A673 (cell line): ENCODE data around the gene ANKRD10.

Source experiments
- EZH2 ChIP-seq: fragments of 200-600 bp; sonication (generic); IDR thresholded peaks from 2 replicates; pipeline ENCODE4 v1.6.1; 2017; ENCODE audit warnings: borderline replicate concordance, low read depth, mild to moderate bottlenecking, mixed read lengths, antibody characterized with exemption, low read length; ENCODE audit not compliant: poor library complexity, severe bottlenecking
- TF ChIP-seq, protein P1 (sequence below): fragments of 300-800, 200-600 bp; sonication (generic); conservative IDR thresholded peaks from 2 replicates; pipeline ENCODE4 v1.5.1; 2017; ENCODE audit warnings: low read depth, mild to moderate bottlenecking, antibody characterized with exemption, low read length, moderate library complexity, mixed read lengths

GRCh38 chr13:110924639-110924934 is 9.7 kb upstream of the ANKRD10 start:
- no peak for TF ChIP-seq EZH2
- TF ChIP-seq, protein P1, sequence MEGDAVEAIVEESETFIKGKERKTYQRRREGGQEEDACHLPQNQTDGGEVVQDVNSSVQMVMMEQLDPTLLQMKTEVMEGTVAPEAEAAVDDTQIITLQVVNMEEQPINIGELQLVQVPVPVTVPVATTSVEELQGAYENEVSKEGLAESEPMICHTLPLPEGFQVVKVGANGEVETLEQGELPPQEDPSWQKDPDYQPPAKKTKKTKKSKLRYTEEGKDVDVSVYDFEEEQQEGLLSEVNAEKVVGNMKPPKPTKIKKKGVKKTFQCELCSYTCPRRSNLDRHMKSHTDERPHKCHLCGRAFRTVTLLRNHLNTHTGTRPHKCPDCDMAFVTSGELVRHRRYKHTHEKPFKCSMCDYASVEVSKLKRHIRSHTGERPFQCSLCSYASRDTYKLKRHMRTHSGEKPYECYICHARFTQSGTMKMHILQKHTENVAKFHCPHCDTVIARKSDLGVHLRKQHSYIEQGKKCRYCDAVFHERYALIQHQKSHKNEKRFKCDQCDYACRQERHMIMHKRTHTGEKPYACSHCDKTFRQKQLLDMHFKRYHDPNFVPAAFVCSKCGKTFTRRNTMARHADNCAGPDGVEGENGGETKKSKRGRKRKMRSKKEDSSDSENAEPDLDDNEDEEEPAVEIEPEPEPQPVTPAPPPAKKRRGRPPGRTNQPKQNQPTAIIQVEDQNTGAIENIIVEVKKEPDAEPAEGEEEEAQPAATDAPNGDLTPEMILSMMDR = no peak
